HepG2 (cell line): Measurements from ENCODE around the gene CHCHD5. TPM values are rescaled to one million over a fixed set of nuclear protein-coding genes. Genes with fewer than 3 reads are reported as not detected.

ENCODE experiments used
- ATAC-seq: fragments of 200-7000 bp; cut with Tn5 transposase; 3 replicates; pipeline ENCODE4 v1.9.1; 2020; ENCODE audit warnings: mild to moderate bottlenecking, moderate library complexity
- BruUV-seq: library from RNA; stranded (reverse); fragments of 400-500 nt; replicated peaks from 2 replicates; lab custom pipeline; 2021; lab: Mats Ljungman, UMichigan
- CTCF ChIA-PET: fragments of 300-600 bp; formaldehyde crosslinking; extraction: SDS; loops from one replicate; lab custom pipeline; 2021; ENCODE audit warnings: low total read pairs, inconsistent platforms, low intra/inter-chr PET ratio; lab: Yijun Ruan, JAX
- POLR2A ChIA-PET: fragments of 350-600 bp; sonication (Branson Sonifier 250); formaldehyde crosslinking; loops from one replicate; lab custom pipeline; 2020; ENCODE audit warnings: antibody characterized with exemption, inconsistent platforms; lab: Yijun Ruan, JAX
- DNase-seq: peaks from one replicate; pipeline ENCODE4 v3.0.0-alpha.2; 2015; ENCODE audit warnings: low spot score
- FAIRE-seq: peaks from 3 replicates; lab custom pipeline; 2011; peaks lifted over from hg19 to GRCh38; lab: Jason Lieb, UNC
- H2AFZ ChIP-seq: one replicate; pipeline ENCODE4 v1.6.1; 2011; ENCODE audit warnings: low read length, inconsistent platforms
- H3K27ac ChIP-seq: fragments of 300-600 bp; 3 replicates; pipeline ENCODE4 v1.8.0; 2011; ENCODE audit warnings: mixed run types, mild to moderate bottlenecking, mixed read lengths, low read length, inconsistent platforms; ENCODE audit not compliant: insufficient read depth; ENCODE audit errors: extremely low read length
- H3K27me3 ChIP-seq, 2 experiments: fragments of 200-600 bp in 1 of 2; 2 replicates in 1 of 2; 3 replicates in 1 of 2; pipeline versions ENCODE4 v1.6.0 to v1.8.0; 2011; ENCODE audit warnings: low read length in 2 of 2, mild to moderate bottlenecking in 2 of 2, moderate library complexity in 2 of 2, inconsistent platforms in 1 of 2; ENCODE audit not compliant: insufficient read depth in 2 of 2, control insufficient read depth in 1 of 2
- H3K36me3 ChIP-seq, 2 experiments: fragments of 200-600 bp in 1 of 2; replicated peaks in 1 of 2; 2 replicates in 1 of 2; 3 replicates in 1 of 2; pipeline versions ENCODE4 v1.5.1 to v1.8.0; 2011; ENCODE audit warnings: low read length in 2 of 2, inconsistent platforms in 1 of 2; ENCODE audit not compliant: insufficient read depth in 2 of 2, control insufficient read depth in 1 of 2
- H3K4me1 ChIP-seq: 2 replicates; pipeline ENCODE4 v1.5.1; 2012; ENCODE audit warnings: low read length, inconsistent platforms; ENCODE audit not compliant: insufficient read depth
- H3K4me2 ChIP-seq: 2 replicates; pipeline ENCODE4 v1.6.0; 2011; ENCODE audit warnings: low read depth, low read length, inconsistent platforms
- H3K4me3 ChIP-seq, 3 experiments: fragments of 200-600 bp in 1 of 3; sonication (generic), shearing (Covaris generic) in 1 of 3; replicated peaks in 1 of 3; 2 replicates each; pipeline ENCODE4 v1.5.1; 2011 to 2016; ENCODE audit warnings: low read length in 3 of 3, inconsistent platforms in 2 of 3, low read depth in 2 of 3, mild to moderate bottlenecking in 2 of 3, control low read depth in 1 of 3, mixed read lengths in 1 of 3; ENCODE audit not compliant: insufficient read depth in 1 of 3
- H3K79me2 ChIP-seq: one replicate; pipeline ENCODE4 v1.6.1; 2011; ENCODE audit warnings: low read length, inconsistent platforms; ENCODE audit not compliant: insufficient read depth
- H3K9ac ChIP-seq: 2 replicates; pipeline ENCODE4 v1.6.0; 2011; ENCODE audit warnings: mild to moderate bottlenecking, low read depth, low read length, inconsistent platforms; ENCODE audit not compliant: insufficient read depth
- H3K9me3 ChIP-seq: 2 replicates; pipeline ENCODE4 v1.5.1; 2012; ENCODE audit warnings: mild to moderate bottlenecking, low read length
- H4K20me1 ChIP-seq: 2 replicates; pipeline ENCODE4 v1.6.0; 2011; ENCODE audit warnings: inconsistent platforms, mild to moderate bottlenecking, low read length, moderate library complexity; ENCODE audit not compliant: insufficient read depth
- ATF1 ChIP-seq: IDR thresholded peaks from 2 replicates; pipeline ENCODE4 v1.6.1; 2016; ENCODE audit warnings: mild to moderate bottlenecking, control low read depth
- FLYWCH1 ChIP-seq: sonication (generic); formaldehyde crosslinking; IDR thresholded peaks from 2 replicates; pipeline ENCODE4 v1.8.1; 2023; ENCODE audit warnings: mild to moderate bottlenecking, missing genetic modification reagents
- HNRNPLL ChIP-seq: fragments of 200-400 bp; formaldehyde crosslinking; IDR thresholded peaks from 2 replicates; pipeline ENCODE4 v1.6.1; 2017; ENCODE audit warnings: mild to moderate bottlenecking, low read depth, low read length; ENCODE audit not compliant: poor library complexity, severe bottlenecking
- NPAS2 ChIP-seq: sonication (generic); formaldehyde crosslinking; IDR thresholded peaks from 2 replicates; pipeline ENCODE4 v1.8.0; 2022; ENCODE audit warnings: mild to moderate bottlenecking, missing genetic modification reagents, borderline replicate concordance
- RCOR2 ChIP-seq: IDR thresholded peaks from 2 replicates; pipeline ENCODE4 v1.6.1; 2016; ENCODE audit warnings: missing biosample characterization, missing genetic modification reagents
- ZBTB37 ChIP-seq: sonication (generic); formaldehyde crosslinking; IDR thresholded peaks from 2 replicates; pipeline ENCODE4 v1.4.0; 2020; ENCODE audit warnings: mild to moderate bottlenecking, missing genetic modification reagents
- ZFP1 ChIP-seq: IDR thresholded peaks from 2 replicates; pipeline ENCODE4 v1.6.1; 2016
- ZIK1 ChIP-seq: sonication (generic); formaldehyde crosslinking; IDR thresholded peaks from 2 replicates; pipeline ENCODE4 v1.5.0; 2020; ENCODE audit warnings: mild to moderate bottlenecking, low read depth, missing genetic modification reagents, borderline replicate concordance
- ZNF136 ChIP-seq: sonication (generic); formaldehyde crosslinking; IDR thresholded peaks from 2 replicates; pipeline ENCODE4 v1.8.1; 2022; ENCODE audit warnings: low read depth, mild to moderate bottlenecking, moderate library complexity, missing genetic modification reagents
- ZNF354B ChIP-seq: sonication (generic); formaldehyde crosslinking; IDR thresholded peaks from 2 replicates; pipeline ENCODE4 v1.8.0; 2022; ENCODE audit warnings: mild to moderate bottlenecking, missing genetic modification reagents
- ZNF432 ChIP-seq: sonication (generic); formaldehyde crosslinking; IDR thresholded peaks from 2 replicates; pipeline ENCODE4 v1.5.0; 2020; ENCODE audit warnings: missing genetic modification reagents, mild to moderate bottlenecking, borderline replicate concordance
- ZNF530 ChIP-seq: sonication (generic); formaldehyde crosslinking; IDR thresholded peaks from 2 replicates; pipeline ENCODE4 v1.5.0; 2020; ENCODE audit warnings: low read depth, mild to moderate bottlenecking, missing genetic modification reagents
- ZNF557 ChIP-seq: sonication (generic); formaldehyde crosslinking; IDR thresholded peaks from 2 replicates; pipeline ENCODE4 v1.4.0; 2020; ENCODE audit warnings: missing genetic modification reagents
- ZNF580 ChIP-seq: IDR thresholded peaks from 2 replicates; pipeline ENCODE4 v1.6.1; 2016; ENCODE audit warnings: low read depth, borderline replicate concordance
- ZNF704 ChIP-seq: sonication (generic); formaldehyde crosslinking; IDR thresholded peaks from 2 replicates; pipeline ENCODE4 v1.8.1; 2023; ENCODE audit warnings: mild to moderate bottlenecking, inconsistent platforms, moderate library complexity, missing genetic modification reagents, borderline replicate concordance
- WGBS: methylation state at CpG from one replicate; pipeline ENCODE4 v1.1.6; 2017; ENCODE audit warnings: low lambda C conversion rate; 5-methylcytosine and 5-hydroxymethylcytosine counted together
- in situ Hi-C: cut with HindIII; loops from 2 replicates; pipeline ENCODE4 v1.10.0; 2017; ENCODE audit warnings: low pct_unique_long_range_greater_than_20kb; ENCODE audit not compliant: extremely low pct_ligation_motif_present
- intact Hi-C: fragments of 100-400 bp; cut with micrococcal nuclease; formaldehyde crosslinking; loops from one replicate; pipeline ENCODE4 v1.10.0; 2022; ENCODE audit not compliant: unreplicated experiment
- polyA plus RNA-seq, 8 experiments: library from polyadenylated mRNA; depleted of rRNA in 3 of 8; stranded (reverse) in 7 of 8; unstranded in 1 of 8; fragments of >200 nt; fragmentation: Illumina TruSeq in 4 of 8; extraction: Trizol in 4 of 8; gene quantifications; 2 replicates each; pipeline versions ENCODE4 v1.2.1 to v1.2.3, GENCODE V29; 2011 to 2016; ENCODE audit warnings: low read depth in 4 of 8, missing spikeins in 1 of 8, mixed read lengths in 1 of 8; ENCODE audit not compliant: insufficient read depth in 1 of 8
- total RNA-seq, 5 experiments: library from RNA; depleted of rRNA; stranded (reverse); fragments of >200 nt; fragmentation: Illumina TruSeq; extraction: Trizol; gene quantifications; 2 replicates each; pipeline ENCODE4 v1.2.3, GENCODE V29; 2016; ENCODE audit warnings: low read depth in 1 of 5

Gene CHCHD5
- total and polyA plus RNA-seq, 2 of the 13 experiments (the other 11 are each of a cell fraction or from before 2014, with no cell fraction given) = 19.0 to 23.9 TPM

- POLR2A ChIA-PET = interaction anchor here (2.5 kb wide), 1 partner anchor 9 kb away, joined by 9 read pairs; the partner anchor contains the start of gene CHCHD5
- no TSS peak for BruUV-seq
- Histone ChIP-seq H4K20me1 (no peaks in the 10 kb centered on the region), H3K4me3 (no peak overlapping the region), H2AFZ (no peak overlapping the region), H3K9me3 (no peaks in the 10 kb centered on the region), H3K27ac (no peak overlapping the region), H3K4me1 (no peaks in the 10 kb centered on the region), H3K27me3 (no peaks in the 10 kb centered on the region), H3K79me2 (no peaks in the 10 kb centered on the region), H3K4me2 (no peak overlapping the region), H3K36me3 (peaks cover 0 to 2% of the 10 kb centered on the region in 2 experiments; a peak in 2 of 5 replicates)
- DNase-seq (no peak), FAIRE-seq (no peak)
- in situ Hi-C loops = no loop called here
- no peak for TF ChIP-seq ZBTB37 (CRISPR knock-in tag)
- no peak for TF ChIP-seq RCOR2 (CRISPR knock-in tag)
- no peak for TF ChIP-seq ZNF354B (CRISPR knock-in tag)
- no peak for TF ChIP-seq FLYWCH1 (CRISPR knock-in tag)
- no peak for TF ChIP-seq ZFP1
- no peak for TF ChIP-seq ZNF557
- no peak for TF ChIP-seq ZNF580 (CRISPR knock-in tag)
- no peak for TF ChIP-seq ZNF530 (CRISPR knock-in tag)
- TF ChIP-seq ATF1 (CRISPR knock-in tag) = no peak
- no peak for TF ChIP-seq NPAS2
- no peak for TF ChIP-seq ZNF432 (CRISPR knock-in tag)
- TF ChIP-seq ZNF136 (CRISPR knock-in tag) = no peak
- TF ChIP-seq ZIK1 (CRISPR knock-in tag) = no peak
- no peak for TF ChIP-seq ZNF704 (CRISPR knock-in tag)
- TF ChIP-seq HNRNPLL = no peak
- TF ChIP-seq, all 625 proteins: peak for 0
- no peak for ATAC-seq
- intact Hi-C loops = no loop called here
- WGBS = 92% methylated on average over 4 of the region's 4 CpGs
- no peak overlapping the region for H3K9ac ChIP-seq
- CTCF ChIA-PET = no interaction called here
Measured at GRCh38 chr2:112593736-112594135, 9.3 kb downstream of the CHCHD5 start.
